ENCODE data around the gene XCR1.
"Not testable (repeated sequence)": the region's sequence is repeated elsewhere in the genome, so short reads cannot be mapped to it uniquely, and the experiment has no call there.

Gene XCR1

DNA sequence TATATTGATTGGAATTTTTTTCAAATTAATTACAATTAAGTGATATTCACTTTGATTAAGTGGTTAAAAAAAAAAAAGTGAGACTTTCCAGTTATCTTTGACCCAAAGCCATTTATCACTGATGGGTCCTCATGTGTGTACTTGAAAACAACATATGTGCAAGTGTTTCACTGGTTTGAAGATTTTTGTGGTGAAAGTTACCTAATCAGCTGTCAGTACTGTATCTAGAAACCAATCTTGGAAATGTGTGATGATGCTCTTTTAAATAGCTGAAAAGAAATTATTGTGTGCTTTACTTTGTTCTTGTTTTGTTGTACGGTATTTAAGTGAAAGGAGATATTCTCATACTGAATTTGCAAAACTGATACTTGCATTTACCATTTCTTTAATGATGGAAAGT is 11.6 kb upstream of the XCR1 start:
- DNase-seq (ENCODE audit: low read depth) = no peak

- DNase-seq (ENCODE audit: low read depth) = not testable (repeated sequence)
Measured at GRCh38 chr3:46038071-46038470, 10.8 kb upstream of the XCR1 start.

DNA sequence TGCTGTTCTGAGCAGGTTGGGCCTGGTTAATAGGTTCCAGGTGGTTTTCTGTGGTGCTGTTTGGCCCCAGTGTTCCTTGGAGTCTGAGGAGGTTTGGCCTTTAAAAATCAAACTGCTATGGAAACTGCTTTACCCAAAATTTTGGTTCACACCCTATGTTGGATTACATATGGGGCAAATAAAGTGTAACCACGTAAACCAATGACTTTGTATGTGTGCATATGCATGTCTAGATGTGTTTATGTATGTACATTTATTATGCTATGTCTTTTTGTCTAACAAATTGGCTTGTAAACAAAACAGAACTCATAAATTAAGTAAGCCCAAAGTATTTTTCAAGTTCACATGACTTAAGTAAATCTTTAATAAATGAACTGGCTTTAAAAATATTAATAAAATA is 8.9 kb upstream of the XCR1 start:
- DNase-seq (ENCODE audit: low read depth) = no peak

GRCh38 chr3:46031747-46032146 is 4.5 kb upstream of the XCR1 start:
- DNase-seq (ENCODE audit: low read depth) = no peak

DNA sequence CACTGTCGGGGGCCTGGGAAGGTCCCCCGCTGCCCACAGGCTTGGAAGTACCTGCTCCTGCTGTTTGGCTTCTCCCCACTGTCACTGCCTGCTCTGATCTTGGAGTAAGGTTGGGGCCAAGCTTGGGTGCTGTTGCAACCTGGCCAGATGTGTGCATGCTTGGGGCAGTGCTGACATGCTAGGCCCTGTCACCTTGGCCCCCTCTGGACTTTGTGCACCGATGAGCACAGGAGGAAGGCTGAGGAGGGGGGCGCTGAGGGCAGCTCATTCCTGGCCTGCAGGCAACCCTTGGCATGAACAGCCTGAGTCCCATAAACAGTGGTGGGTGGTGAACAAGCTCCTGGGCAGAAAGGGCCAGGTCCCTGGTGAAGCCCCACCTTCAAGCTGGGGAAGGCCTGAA is 4.0 kb upstream of the XCR1 start:
- DNase-seq (ENCODE audit: low read depth) = no peak

DNA sequence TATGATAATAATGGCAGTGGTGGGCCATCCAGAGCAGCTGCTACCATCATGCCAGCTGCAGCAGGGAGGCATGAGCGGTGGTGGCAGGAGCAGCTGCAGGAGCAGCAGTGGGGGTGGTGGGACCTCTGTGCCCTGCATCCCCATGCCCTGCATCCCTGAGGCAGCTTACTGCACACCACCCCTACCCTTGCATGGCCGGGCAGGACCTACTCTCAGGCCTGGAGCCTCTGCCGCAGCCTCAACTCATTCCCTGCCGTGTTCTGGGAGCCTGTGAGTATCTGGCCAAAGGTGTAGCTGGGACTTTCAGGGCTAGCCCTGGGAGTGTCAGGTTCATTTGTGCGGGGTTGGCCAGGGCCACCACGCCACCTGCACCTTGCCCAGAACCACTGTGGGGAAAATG is 3.3 kb upstream of the XCR1 start:
- DNase-seq (ENCODE audit: low read depth) = no peak

DNA sequence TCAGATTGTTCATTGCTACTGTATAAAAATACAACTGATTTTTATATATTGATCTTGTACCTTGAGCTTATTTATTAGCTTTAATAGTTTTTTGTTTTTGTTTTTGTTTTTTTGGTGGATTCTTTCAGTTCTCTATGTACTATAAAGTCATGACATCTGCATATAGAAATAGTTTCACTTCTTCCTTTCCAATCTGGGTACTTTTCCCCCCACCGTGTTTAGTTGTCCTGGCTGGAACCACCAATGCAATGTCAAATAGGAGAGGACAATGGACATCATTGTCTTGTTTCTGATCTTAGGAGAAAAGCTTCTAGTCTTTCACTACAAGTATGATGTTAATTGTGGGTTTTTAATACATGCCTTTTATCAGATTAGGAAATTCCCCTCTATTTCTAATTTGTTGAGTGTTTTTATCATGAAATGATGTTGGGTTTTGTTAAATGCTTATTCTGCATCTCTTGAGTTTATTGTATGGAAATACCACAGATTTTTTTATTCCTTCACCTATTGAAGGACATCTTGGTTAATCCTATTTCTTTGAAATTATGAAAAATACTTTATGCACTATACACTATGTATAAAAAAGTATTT is 2.8 kb upstream of the XCR1 start:
- no peak for DNase-seq (ENCODE audit: low read depth)

GRCh38 chr3:46027736-46028397 is 584 bp upstream of the XCR1 start:
- DNase-seq (ENCODE audit: low read depth) = no peak

DNA sequence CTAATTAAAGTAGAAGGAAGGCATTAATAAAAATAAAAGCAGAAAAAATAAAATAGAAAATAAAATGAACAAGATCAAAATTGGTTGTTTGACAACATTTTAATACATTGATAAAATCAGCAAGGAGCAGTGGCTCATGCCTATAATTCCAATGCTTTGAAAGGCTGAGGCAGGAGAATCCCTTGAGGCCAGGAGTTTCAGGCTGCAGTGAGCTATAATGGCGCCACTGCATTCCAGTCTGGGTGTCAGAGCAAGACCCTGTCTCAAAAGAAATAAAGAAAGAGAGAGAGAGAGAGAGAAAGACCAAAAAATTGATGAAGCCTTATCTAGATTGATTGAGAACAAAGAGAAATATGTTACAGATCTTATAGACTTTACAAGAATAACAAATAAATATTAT is 2.1 kb downstream of the XCR1 start:
- no peak for DNase-seq (ENCODE audit: low read depth)

- DNase-seq (ENCODE audit: low read depth) = no peak
Measured at GRCh38 chr3:46024131-46024530, 3.2 kb downstream of the XCR1 start.

DNA sequence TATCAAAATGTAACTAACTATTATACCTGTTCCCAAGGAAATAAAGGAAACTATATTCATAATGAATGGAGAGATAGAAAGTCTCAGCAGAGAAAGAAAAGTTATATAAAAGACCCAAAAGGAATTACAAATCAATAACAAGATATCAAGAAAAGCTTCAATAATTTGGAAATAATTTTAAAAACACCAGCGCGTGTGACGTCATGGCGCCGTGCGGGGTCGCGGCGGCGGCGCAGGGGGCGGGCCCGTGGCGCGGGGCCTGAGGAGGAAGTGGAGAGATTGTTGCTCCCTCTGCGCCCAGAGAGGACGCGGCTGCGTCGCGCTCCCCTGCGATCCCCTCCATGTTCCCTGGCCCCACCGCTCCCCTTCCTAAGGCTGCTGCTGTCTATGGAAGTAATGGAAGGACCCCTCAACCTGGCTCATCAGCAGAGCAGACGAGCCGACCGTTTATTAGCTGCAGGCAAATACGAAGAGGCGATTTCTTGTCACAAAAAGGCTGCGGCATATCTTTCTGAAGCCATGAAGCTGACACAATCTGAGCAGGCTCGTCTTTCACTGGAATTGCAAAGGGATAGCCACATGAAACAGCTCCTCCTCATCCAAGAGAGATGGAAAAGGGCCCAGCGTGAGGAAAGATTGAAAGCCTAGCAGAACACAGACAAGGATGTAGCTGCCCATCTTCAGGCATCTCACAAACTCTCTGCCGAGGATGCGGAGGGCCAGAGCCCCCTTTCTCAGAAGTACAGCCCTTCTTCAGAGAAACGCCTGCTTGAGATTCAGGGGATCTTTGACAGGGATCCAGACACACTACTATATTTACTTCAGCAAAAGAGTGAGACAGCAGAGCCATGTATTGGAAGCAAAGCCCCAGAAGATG is 4.1 kb downstream of the XCR1 start:
- no peak for DNase-seq (ENCODE audit: low read depth)

GRCh38 chr3:46021516-46021915 is 5.8 kb downstream of the XCR1 start:
- no peak for DNase-seq (ENCODE audit: low read depth)

- no peak for DNase-seq (ENCODE audit: low read depth)
Measured at GRCh38 chr3:46020766-46021510, 6.3 kb downstream of the XCR1 start.

DNA sequence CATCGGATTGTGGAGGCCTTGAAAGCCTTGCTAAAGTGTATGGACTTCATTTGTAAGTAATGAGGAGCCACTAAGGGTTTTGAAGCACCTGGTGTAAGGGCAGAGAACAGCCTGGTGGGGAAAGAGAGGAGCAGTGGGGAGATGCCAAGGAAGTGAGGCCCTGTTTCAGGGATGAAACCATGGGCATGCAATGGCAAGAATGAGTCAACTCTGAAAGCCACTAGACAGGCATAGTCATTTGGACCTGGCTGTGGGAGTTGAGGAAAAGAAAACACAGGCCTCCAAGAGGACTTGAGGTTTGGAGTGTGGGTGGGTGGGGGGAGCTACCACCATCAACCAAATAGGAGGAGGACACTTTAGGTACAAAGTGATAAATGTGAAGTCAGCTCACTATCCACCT is 7.6 kb downstream of the XCR1 start:
- DNase-seq (ENCODE audit: low read depth) = no peak

- DNase-seq (ENCODE audit: low read depth) = peak; percentile 65
Measured at GRCh38 chr3:46017720-46018119, 9.6 kb downstream of the XCR1 start.

GRCh38 chr3:46013316-46014094 is 13.8 kb downstream of the XCR1 start:
- no peak for DNase-seq (ENCODE audit: low read depth)

- no peak for DNase-seq (ENCODE audit: low read depth)
Measured at GRCh38 chr3:46012246-46012645, 15.0 kb downstream of the XCR1 start.

GRCh38 chr3:46010519-46011113 is 16.7 kb downstream of the XCR1 start:
- DNase-seq (ENCODE audit: low read depth) = peak; percentile 42

- no peak for DNase-seq (ENCODE audit: low read depth)
Measured at GRCh38 chr3:46008058-46008457, 19.2 kb downstream of the XCR1 start.

GRCh38 chr3:46007280-46007679 is 20.0 kb downstream of the XCR1 start:
- DNase-seq (ENCODE audit: low read depth) = no peak
